GM21737 (cell line): ENCODE data around the gene TIMM17A.
"Not testable (repeated sequence)": the region's sequence is repeated elsewhere in the genome, so short reads cannot be mapped to it uniquely, and the experiment has no call there.

ENCODE experiments used
- ATAC-seq: cut with Tn5 transposase; IDR thresholded peaks from one replicate; pipeline ENCODE4 v1.9.1; 2021; ENCODE audit warnings: mild to moderate bottlenecking, moderate library complexity; ENCODE audit not compliant: unreplicated experiment

TIMM17A gene

GRCh38 chr1:202014060-202014459 lies 58.8 kb downstream of the TIMM17A start:
- no peak for ATAC-seq

GRCh38 chr1:202014915-202015661 lies 59.8 kb downstream of the TIMM17A start:
- ATAC-seq: no peak

- no peak for ATAC-seq
These were observed 60.3 kb downstream of the TIMM17A start for GRCh38 chr1:202015662-202015937.

GRCh38 chr1:202016022-202016810 lies 60.9 kb downstream of the TIMM17A start:
- no peak for ATAC-seq

- ATAC-seq: no peak
These were observed 61.8 kb downstream of the TIMM17A start for GRCh38 chr1:202016811-202017748.

GRCh38 chr1:202017749-202018467 lies 62.6 kb downstream of the TIMM17A start:
- ATAC-seq: no peak

- ATAC-seq: no peak
These were observed 63.3 kb downstream of the TIMM17A start for GRCh38 chr1:202018468-202019234.

- ATAC-seq: not testable (repeated sequence)
These were observed 63.9 kb downstream of the TIMM17A start for GRCh38 chr1:202019235-202019558.
